VCaP (cell line): ENCODE results near the gene FYB2.

Source experiments
- H3K27ac ChIP-seq: fragments of 450-650 bp; 2 replicates; pipeline ENCODE4 v1.5.1; 2017
- TF ChIP-seq, protein P1 (sequence below): fragments of 450-650 bp; conservative IDR thresholded peaks from 2 replicates; pipeline ENCODE4 v1.5.1; 2017; ENCODE audit warnings: mild to moderate bottlenecking, moderate library complexity

FYB2 gene

DNA sequence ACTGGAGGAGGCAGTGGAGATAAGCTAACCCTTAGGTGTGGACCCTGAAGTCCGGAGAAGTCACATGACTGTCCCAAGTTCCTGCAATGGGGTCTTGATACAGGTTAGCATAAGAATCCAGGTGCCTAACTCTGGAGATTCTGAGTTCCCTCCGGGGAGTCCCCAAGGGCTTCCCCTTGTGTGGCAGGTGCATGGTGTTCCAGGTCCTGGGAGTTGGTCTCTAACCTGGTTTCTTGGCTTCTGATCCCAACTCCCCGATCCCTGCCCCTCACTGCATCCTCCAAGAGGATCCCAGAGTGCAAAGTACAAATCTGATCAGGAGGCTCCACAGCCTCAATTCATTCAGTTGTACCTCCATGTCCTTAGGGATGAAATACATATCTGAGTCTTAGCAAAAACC, 26.1 kb upstream of the FYB2 start:
- TF ChIP-seq, protein P1, sequence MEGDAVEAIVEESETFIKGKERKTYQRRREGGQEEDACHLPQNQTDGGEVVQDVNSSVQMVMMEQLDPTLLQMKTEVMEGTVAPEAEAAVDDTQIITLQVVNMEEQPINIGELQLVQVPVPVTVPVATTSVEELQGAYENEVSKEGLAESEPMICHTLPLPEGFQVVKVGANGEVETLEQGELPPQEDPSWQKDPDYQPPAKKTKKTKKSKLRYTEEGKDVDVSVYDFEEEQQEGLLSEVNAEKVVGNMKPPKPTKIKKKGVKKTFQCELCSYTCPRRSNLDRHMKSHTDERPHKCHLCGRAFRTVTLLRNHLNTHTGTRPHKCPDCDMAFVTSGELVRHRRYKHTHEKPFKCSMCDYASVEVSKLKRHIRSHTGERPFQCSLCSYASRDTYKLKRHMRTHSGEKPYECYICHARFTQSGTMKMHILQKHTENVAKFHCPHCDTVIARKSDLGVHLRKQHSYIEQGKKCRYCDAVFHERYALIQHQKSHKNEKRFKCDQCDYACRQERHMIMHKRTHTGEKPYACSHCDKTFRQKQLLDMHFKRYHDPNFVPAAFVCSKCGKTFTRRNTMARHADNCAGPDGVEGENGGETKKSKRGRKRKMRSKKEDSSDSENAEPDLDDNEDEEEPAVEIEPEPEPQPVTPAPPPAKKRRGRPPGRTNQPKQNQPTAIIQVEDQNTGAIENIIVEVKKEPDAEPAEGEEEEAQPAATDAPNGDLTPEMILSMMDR, result no peak
- no peak overlapping the region for H3K27ac ChIP-seq

DNA sequence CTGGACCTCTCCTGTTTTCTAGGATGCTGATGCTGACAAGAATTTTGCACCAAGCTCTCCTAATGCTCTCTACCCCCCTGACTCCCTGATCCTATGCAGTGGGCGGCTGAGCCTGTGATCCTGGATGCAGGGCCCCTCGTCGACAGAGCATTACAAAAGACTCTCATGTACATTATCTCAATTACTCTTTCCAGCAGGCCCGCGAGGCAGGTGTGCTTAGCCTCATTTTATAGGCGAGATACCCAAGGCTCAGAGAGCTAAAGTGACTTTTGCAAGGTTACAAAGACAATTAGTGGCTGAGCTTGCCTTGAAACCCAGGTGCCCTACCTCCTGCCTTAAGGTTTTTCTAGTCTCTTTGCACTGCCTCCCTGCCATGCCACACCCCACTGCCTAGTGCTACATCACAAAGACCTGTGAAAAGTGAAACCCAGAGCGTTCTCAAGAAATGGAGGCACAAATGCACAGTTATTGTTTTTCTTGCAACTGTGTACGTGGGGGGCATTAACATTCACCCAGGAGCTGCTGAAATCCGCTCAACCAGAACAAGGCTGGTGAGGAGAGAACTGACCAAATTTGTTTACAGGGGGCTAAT, 25.4 kb upstream of the FYB2 start:
- TF ChIP-seq, protein P1, result no peak
- no peak overlapping the region for H3K27ac ChIP-seq

DNA sequence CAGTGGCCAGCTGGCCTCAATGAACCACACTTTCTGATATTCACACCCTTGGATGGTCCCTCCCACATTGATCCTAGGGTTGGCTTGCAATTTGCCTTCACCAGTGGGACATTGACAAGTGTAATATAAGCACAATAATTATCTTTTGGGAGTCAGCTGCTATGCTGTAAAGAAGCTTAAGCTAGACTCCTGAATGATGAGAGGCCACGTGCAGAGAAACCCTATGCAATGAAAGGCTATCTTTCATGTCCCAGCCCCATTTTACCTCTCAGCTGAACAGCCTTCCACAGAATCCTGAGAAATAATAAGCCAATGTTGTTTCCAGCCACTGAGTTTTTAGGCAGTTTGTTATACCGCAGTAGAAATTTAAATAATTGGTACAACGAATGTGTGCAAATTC, 24.3 kb upstream of the FYB2 start:
- no peak overlapping the region for H3K27ac ChIP-seq
- TF ChIP-seq, protein P1, result no peak

DNA sequence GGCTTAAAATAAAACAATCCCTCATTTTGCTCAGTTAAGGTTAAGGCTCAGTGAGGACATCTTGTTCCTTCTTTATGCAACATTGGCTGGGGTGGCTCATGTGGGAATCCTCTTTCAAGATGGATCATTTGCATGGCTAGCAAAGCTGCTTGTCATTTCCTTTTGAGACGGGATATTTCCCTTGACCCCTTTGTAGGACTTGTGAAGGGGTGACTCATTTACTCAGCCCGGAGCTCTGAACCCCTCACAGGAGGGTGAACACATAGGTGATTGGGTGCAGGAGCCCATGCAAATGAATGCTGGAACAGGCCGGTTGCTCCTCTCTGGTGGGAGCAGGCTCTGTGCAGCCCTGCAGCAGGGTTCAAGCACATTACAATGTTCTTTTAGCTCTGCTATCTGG, 19.6 kb upstream of the FYB2 start:
- no peak overlapping the region for H3K27ac ChIP-seq
- TF ChIP-seq, protein P1, result no peak

DNA sequence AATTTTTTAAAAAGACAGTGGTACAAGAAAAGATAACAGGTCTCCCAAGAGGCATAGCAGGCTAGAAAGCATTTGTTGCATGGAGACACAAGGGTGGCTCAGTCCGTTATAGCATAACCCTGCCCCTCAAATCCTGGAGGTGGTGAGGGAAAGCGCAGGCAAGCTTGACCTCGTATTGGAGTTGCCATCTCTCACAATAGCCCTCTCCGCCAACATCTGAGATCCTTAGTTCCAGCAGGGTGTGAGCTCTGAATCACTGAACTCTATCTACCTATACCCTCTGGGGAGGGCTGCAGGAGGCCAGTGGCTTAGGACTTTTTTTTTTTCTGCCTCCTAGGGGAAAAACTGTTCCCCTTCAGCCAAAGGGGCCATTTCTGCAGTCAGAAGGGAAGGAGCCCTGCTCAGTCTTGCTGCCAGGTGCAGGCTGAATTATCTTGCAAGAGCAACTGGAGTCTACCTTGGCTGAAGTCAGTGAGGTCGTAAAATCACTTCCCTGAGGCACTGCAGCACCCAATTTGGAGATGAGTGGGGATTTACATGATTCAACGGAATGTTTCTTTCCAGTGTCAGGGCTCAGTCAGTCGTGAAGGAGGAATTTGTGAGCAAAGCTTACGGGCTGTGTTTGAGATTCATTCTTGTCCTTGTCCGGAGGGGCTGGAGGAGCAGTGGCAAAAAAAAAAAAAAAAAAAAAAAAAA, 18.2 kb upstream of the FYB2 start:
- TF ChIP-seq, protein P1, result no peak
- H3K27ac ChIP-seq, result no peak overlapping the region

DNA sequence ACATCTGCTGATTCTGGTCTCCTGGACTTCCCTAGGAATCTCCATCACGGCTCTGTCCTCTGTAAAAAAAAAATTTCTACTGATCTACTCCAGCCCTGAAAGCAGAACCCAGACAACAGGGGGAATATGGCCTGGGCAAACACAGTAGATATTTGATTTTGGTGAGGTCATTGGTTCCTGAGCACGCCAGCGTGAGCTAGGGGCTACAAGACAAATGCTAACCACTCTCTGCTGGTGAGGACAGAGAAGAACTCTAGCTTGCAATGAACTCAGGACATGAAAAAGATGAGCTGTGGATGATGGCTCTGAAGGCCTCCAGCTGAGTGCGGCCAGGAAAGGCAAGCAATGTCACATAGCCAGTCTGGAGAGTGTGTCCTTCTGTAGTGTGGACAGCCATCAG, 17.2 kb upstream of the FYB2 start:
- TF ChIP-seq, protein P1, result no peak
- H3K27ac ChIP-seq, result no peak overlapping the region

DNA sequence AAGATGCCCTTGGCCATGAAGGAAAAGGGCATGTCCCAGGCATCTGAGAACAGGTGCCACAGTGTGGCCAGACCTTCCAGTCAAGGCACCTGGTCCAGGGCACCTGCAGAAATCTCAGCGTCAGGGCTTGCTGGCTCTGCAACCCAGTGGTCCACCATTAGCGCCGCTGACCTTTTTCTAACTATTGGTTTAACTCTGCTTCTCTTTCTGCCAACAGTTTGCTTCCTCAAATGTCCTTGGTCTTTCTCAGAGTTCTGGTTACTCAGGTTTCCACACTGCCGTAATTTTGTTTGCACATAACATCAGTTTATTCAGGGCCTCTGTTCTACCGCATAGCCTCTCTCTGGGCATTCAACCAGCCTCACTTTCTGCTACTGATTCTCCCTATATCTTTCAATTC, 16.5 kb upstream of the FYB2 start:
- TF ChIP-seq, protein P1, result no peak
- no peak overlapping the region for H3K27ac ChIP-seq
